Activated naive CD8-positive, alpha-beta T cell treated with anti-CD3 and anti-CD28 coated beads for 36 hours (primary cell): ENCODE measurements around the gene CDHR2. TPM values are rescaled to one million over a fixed set of nuclear protein-coding genes. Genes with fewer than 3 reads are reported as not detected.

Source experiments
- DNase-seq: peaks from one replicate; pipeline ENCODE4 v3.0.0; 2021
- H3K27ac Mint-ChIP-seq: one replicate; pipeline ENCODE4 v1.8.0; 2022; ENCODE audit warnings: mild to moderate bottlenecking, moderate library complexity, mixed read lengths
- H3K27me3 Mint-ChIP-seq: one replicate; pipeline ENCODE4 v1.8.0; 2022; ENCODE audit warnings: mild to moderate bottlenecking, mixed read lengths
- H3K36me3 Mint-ChIP-seq: one replicate; pipeline ENCODE4 v1.8.0; 2021; ENCODE audit warnings: mild to moderate bottlenecking, mixed read lengths
- H3K4me1 Mint-ChIP-seq: one replicate; pipeline ENCODE4 v1.8.0; 2021; ENCODE audit warnings: mixed read lengths
- H3K4me3 Mint-ChIP-seq: one replicate; pipeline ENCODE4 v1.8.0; 2022; ENCODE audit warnings: mild to moderate bottlenecking, moderate library complexity, mixed read lengths
- H3K9me3 Mint-ChIP-seq: one replicate; pipeline ENCODE4 v1.8.0; 2022; ENCODE audit warnings: mixed read lengths
- total RNA-seq, 2 experiments: library from RNA; stranded (reverse); gene quantifications; one replicate each; pipeline ENCODE4 v1.2.3, GENCODE V29; 2021

CDHR2 gene
- total RNA-seq, 2 experiments from 2014 or later: 0.31 to 0.44 TPM

- peak overlapping the region; percentile 96 for H3K4me3 Mint-ChIP-seq
- DNase-seq: peak; percentile 48
- peaks cover 50% of the 10 kb centered on the region for H3K4me1 Mint-ChIP-seq
- H3K27ac Mint-ChIP-seq: peak overlapping the region; percentile 98
- H3K27me3 Mint-ChIP-seq: no peaks in the 10 kb centered on the region
- H3K9me3 Mint-ChIP-seq: no peaks in the 10 kb centered on the region
- H3K36me3 Mint-ChIP-seq: peaks cover 23% of the 10 kb centered on the region
Observed at GRCh38 chr5:176533894-176534611, 15.1 kb upstream of the CDHR2 start.

GRCh38 chr5:176534640-176535039 lies 14.5 kb upstream of the CDHR2 start:
- Mint-ChIP-seq H3K36me3 (peaks cover 20% of the 10 kb centered on the region), H3K27me3 (no peaks in the 10 kb centered on the region)

DNA sequence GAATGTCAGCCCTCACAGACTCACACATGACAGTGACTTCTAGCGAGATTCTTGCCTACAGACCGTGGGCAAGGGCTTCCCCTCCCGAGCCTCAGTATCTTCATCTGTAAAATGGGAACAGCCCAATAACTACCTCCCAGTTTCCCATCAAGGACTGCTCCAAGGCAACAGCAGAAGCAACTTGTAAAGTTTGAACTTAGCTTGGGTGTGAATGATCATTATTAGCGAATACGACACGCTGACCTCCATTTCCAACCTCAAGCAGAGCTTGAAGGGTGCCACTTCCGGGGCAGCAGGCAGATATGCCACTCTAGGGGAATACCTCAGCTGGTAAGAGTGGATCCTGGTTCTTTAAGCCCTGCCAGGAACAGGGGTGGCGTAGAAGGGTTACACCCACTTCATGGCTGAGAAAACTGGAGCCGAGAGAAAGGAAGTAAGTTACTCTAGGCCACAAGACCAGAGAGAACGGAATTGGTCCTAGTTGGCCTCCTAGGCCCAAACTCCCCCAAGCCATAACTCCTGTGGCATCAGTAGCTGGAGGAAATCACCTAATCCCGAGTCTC lies 14.0 kb upstream of the CDHR2 start:
- Mint-ChIP-seq H3K36me3 (peaks cover 18% of the 10 kb centered on the region), H3K9me3 (no peaks in the 10 kb centered on the region), H3K27me3 (no peaks in the 10 kb centered on the region), H3K4me1 (peaks cover 54% of the 10 kb centered on the region), H3K27ac (peak overlapping the region; percentile 98), H3K4me3 (peak overlapping the region; percentile 96)
- DNase-seq: peak; percentile 44

More at GRCh38 chr5:176534640-176535039, 14.5 kb upstream of the CDHR2 start:
- H3K4me3 Mint-ChIP-seq: peak overlapping the region; percentile 96
- peak; percentile 28 for DNase-seq
- H3K4me1 Mint-ChIP-seq: peaks cover 51% of the 10 kb centered on the region
- peak overlapping the region; percentile 98 for H3K27ac Mint-ChIP-seq
- no peaks in the 10 kb centered on the region for H3K9me3 Mint-ChIP-seq

DNA sequence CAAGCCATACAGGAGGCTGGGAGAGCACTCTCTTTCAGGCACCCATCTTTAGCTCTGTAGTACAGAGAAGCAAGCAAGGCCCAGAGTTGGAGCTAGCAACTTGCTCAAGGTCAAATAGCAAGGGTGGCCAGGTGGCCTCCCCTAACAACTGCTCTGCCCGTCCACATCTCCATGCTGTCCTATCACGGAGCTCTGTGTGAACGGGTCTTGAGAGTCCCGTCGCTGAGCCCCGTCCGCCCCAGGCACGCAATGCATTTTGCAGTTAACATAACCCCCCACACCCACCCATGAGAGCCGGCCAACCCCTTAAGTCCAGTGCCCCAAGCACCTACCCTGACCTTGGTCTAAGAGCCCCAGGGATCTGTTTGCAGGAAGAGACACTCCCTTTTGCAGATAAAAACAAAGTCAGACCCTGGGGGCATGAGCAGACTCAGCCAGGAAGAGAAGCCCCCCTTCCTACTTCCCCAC lies 13.4 kb upstream of the CDHR2 start:
- peaks cover 16% of the 10 kb centered on the region for H3K36me3 Mint-ChIP-seq
- no peaks in the 10 kb centered on the region for H3K9me3 Mint-ChIP-seq
- peak overlapping the region; percentile 98 for H3K27ac Mint-ChIP-seq
- no peaks in the 10 kb centered on the region for H3K27me3 Mint-ChIP-seq
- peak overlapping the region; percentile 96 for H3K4me3 Mint-ChIP-seq
- peak; percentile 30 for DNase-seq
- peaks cover 59% of the 10 kb centered on the region for H3K4me1 Mint-ChIP-seq

DNA sequence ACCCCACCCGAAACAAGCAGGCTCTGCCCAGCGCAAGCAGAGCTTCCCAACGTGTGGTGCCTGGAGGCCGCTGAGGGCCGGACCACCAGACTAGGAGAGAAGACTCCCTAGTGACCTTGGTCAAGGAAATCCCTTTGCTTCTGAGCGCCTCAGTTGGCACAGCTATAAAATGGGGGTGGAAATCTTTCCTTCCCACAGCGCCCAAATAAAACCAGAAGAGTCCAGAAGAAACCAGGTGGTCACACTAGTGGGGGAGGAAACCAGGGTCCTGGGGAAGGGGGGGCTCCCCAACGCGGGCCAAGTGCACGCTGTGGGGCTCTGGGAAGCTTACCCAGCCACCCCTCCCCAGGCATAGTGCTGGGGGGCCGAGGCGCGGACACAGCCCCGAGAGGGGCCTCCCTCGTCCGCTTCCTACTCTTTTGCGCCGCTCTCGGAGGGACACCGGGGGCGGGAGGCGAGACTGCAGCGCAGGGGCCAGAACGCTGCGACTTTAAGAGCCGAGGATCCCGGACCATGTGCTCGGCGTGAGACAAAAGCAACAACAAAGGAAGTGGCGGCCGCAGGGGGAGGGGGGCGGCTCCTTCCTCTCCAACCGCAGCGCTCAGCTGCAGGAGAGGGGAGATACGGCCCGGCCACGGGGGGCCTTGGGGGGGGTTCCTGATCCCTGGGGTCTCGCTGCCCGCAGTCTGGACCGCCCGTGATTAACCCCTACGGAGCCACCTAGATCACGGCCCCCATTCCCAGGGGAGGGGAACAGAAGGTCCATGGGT lies 12.8 kb upstream of the CDHR2 start:
- H3K4me3 Mint-ChIP-seq: peak overlapping the region; percentile 96
- H3K27ac Mint-ChIP-seq: peak overlapping the region; percentile 98
- no peaks in the 10 kb centered on the region for H3K9me3 Mint-ChIP-seq
- H3K4me1 Mint-ChIP-seq: peaks cover 62% of the 10 kb centered on the region
- peak; percentile 80 for DNase-seq
- H3K36me3 Mint-ChIP-seq: peaks cover 14% of the 10 kb centered on the region
- no peaks in the 10 kb centered on the region for H3K27me3 Mint-ChIP-seq

DNA sequence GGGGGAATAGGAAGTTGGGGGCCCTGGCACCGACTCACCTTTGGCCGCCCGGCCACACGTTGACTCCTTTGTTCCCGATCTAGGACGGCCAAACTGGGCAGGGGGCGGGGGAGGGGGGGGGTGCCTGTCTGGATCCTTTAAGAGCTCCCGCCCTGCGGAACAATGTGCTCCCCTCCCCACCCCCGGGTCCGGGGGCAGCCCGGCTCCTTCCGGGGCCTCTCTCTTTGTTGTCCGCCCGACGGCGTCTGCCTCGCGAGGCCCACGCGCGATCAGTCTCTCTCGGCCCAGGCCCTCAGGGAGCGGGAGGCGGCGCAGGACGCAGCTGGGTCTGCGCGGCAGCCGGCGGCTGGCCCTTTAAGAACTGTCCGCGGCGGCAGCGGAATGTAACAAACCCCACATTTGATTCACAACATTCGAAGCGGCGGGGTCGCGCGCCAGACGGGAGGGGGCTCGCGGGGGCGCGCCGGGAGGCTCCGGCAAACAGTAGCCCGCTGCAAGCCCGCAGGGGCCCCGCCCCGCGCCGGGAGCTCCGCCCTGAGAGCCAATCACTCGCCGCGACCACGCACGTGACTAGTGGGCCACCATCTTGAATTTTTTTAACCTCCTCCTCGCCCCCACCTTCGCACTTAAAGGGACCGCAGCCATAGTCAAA lies 12.1 kb upstream of the CDHR2 start, which contains the start of gene RNF44:
RNF44 (minus strand) TSS at position 501 of the 652 bp plus-strand sequence. CDS start 4,930 bp downstream, outside the sequence.
- H3K27ac Mint-ChIP-seq: peak within 1 kb of the TSS; percentile 98
- DNase-seq: peak; percentile 99
- H3K36me3 Mint-ChIP-seq: peaks cover 13% of the 10 kb centered on the region
- H3K27me3 Mint-ChIP-seq: no peaks in the 10 kb centered on the region
- no peaks in the 10 kb centered on the region for H3K9me3 Mint-ChIP-seq
- H3K4me3 Mint-ChIP-seq: peak within 1 kb of the TSS; percentile 96
- peaks cover 64% of the 10 kb centered on the region for H3K4me1 Mint-ChIP-seq

GRCh38 chr5:176537554-176538229 lies 11.4 kb upstream of the CDHR2 start:
- H3K27ac Mint-ChIP-seq: peak overlapping the region; percentile 98
- H3K4me1 Mint-ChIP-seq: peaks cover 67% of the 10 kb centered on the region
- H3K9me3 Mint-ChIP-seq: no peaks in the 10 kb centered on the region
- H3K36me3 Mint-ChIP-seq: peaks cover 13% of the 10 kb centered on the region
- peak; percentile 95 for DNase-seq
- no peaks in the 10 kb centered on the region for H3K27me3 Mint-ChIP-seq
- peak overlapping the region; percentile 96 for H3K4me3 Mint-ChIP-seq

DNA sequence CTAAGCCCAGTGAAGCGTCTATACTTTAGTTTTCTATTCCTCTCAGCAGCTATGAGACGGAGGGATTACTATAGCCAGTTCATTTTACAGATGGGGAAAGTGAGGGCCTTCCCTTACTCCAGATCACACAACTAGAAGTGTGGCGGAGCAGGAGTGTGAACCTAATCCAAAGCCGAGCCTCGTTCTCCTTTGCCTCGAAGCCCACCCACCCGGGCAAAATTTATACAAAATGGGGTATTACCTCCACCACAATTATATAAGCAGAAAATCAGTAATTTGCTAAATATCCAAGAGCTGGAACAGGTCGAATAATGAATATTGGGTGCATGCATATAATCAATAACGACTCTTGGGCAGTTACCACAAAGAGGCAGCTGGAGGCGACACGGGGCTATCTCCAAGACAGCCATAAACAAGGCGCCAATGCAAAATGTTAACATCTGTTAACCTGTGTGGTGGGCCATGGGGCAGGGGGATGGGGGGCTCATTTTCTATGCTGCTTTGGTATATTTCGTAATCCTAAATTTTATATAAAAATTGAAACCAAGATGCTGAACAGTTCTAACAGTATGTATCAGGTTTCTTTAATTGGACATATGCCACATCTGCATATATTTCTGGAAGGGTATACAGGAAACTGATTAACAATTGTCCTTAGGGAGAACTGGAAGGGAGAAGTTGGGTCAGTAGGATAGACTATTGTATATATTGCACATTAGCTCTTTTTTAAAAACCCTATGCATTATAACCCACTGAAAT lies 10.7 kb upstream of the CDHR2 start:
- no peaks in the 10 kb centered on the region for H3K27me3 Mint-ChIP-seq
- peak overlapping the region; percentile 98 for H3K27ac Mint-ChIP-seq
- no peaks in the 10 kb centered on the region for H3K9me3 Mint-ChIP-seq
- DNase-seq: no peak
- peak overlapping the region; percentile 96 for H3K4me3 Mint-ChIP-seq
- peaks cover 11% of the 10 kb centered on the region for H3K36me3 Mint-ChIP-seq
- peaks cover 61% of the 10 kb centered on the region for H3K4me1 Mint-ChIP-seq

DNA sequence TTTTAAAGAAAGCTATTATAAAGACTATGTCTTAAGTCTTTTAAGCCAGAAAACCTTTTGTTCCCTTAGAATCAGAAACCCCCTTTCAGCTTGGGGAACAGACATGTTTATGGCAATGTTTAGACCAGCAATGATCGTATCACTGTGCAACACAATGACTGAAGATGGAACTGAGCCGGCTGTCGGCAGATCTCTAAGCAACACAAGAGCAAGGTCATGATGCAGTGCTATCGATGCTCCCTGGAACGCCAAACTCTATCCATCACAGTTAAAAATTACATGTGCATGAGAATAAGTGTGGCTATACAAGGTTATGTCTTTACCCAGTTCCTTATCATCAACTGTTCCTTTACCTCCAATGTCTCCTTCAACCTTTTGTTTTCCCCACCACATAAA lies 10.2 kb upstream of the CDHR2 start:
- Mint-ChIP-seq H3K9me3 (no peaks in the 10 kb centered on the region), H3K36me3 (peaks cover 10% of the 10 kb centered on the region), H3K4me3 (no peak overlapping the region), H3K27ac (peak overlapping the region; percentile 50), H3K27me3 (no peaks in the 10 kb centered on the region), H3K4me1 (peaks cover 56% of the 10 kb centered on the region)
- no peak for DNase-seq

DNA sequence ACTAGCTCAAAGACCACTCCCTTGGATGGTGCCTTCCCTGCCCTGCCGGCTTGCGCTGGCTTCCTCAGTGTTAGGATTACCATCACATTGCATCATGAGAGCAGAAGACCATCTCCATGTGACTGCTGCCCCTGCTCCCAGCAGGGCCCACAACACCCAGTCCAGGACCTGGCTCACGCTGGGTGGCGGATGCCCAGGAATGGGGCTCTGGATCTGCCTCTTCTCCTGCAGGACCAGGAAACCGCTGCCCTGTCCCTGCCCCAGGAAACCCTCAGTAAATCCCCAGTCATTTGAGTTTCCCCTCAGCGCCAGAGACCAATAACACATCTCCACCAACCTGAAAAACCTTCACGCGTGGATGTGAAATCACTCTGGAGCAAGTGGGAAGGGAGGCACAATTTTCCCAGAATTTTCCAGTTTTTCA lies 8.7 kb upstream of the CDHR2 start:
- H3K27me3 Mint-ChIP-seq: no peaks in the 10 kb centered on the region
- peak overlapping the region; percentile 54 for H3K4me3 Mint-ChIP-seq
- DNase-seq: no peak
- H3K4me1 Mint-ChIP-seq: peaks cover 55% of the 10 kb centered on the region
- peaks cover 7% of the 10 kb centered on the region for H3K36me3 Mint-ChIP-seq
- peak overlapping the region; percentile 91 for H3K27ac Mint-ChIP-seq
- no peaks in the 10 kb centered on the region for H3K9me3 Mint-ChIP-seq

GRCh38 chr5:176540956-176541337 lies 8.2 kb upstream of the CDHR2 start:
- Mint-ChIP-seq H3K36me3 (peaks cover 2% of the 10 kb centered on the region), H3K9me3 (no peaks in the 10 kb centered on the region), H3K27ac (peak overlapping the region; percentile 91), H3K4me1 (peaks cover 55% of the 10 kb centered on the region), H3K27me3 (no peaks in the 10 kb centered on the region), H3K4me3 (peak overlapping the region; percentile 84)
- peak; percentile 48 for DNase-seq

- Mint-ChIP-seq H3K36me3 (no peaks in the 10 kb centered on the region), H3K4me3 (peak overlapping the region; percentile 84), H3K27ac (peak overlapping the region; percentile 91), H3K4me1 (peaks cover 60% of the 10 kb centered on the region), H3K9me3 (no peaks in the 10 kb centered on the region), H3K27me3 (no peaks in the 10 kb centered on the region)
- peak; percentile 73 for DNase-seq
Observed at GRCh38 chr5:176541338-176542134, 7.6 kb upstream of the CDHR2 start.

- peak overlapping the region; percentile 91 for H3K27ac Mint-ChIP-seq
- peaks cover 60% of the 10 kb centered on the region for H3K4me1 Mint-ChIP-seq
- H3K9me3 Mint-ChIP-seq: no peaks in the 10 kb centered on the region
- no peaks in the 10 kb centered on the region for H3K36me3 Mint-ChIP-seq
- H3K27me3 Mint-ChIP-seq: no peaks in the 10 kb centered on the region
- peak; percentile 68 for DNase-seq
- H3K4me3 Mint-ChIP-seq: peak overlapping the region; percentile 84
Observed at GRCh38 chr5:176542135-176542595, 7.0 kb upstream of the CDHR2 start.
